Endodermal cell (in vitro differentiated cells): ENCODE results near the gene HYDIN. TPM values are rescaled to one million over a fixed set of nuclear protein-coding genes. Genes with fewer than 3 reads are reported as not detected.
A peak's percentile ranks its signal among the peaks of the same experiment; 100 is the strongest.

Experiments
- DNase-seq: peaks from one replicate; pipeline ENCODE4 v3.0.0-alpha.2; 2017
- H3K27ac ChIP-seq: 2 replicates; pipeline ENCODE4 v1.5.1; 2013; ENCODE audit warnings: mild to moderate bottlenecking, low read depth, low read length, moderate library complexity
- H3K27me3 ChIP-seq: 2 replicates; pipeline ENCODE4 v1.6.1; 2013; ENCODE audit warnings: mild to moderate bottlenecking, low read length, moderate library complexity; ENCODE audit not compliant: insufficient read depth, control insufficient read depth, poor library complexity, severe bottlenecking
- H3K36me3 ChIP-seq: 2 replicates; pipeline ENCODE4 v1.7.0; 2013; ENCODE audit warnings: mild to moderate bottlenecking, low read length, moderate library complexity; ENCODE audit not compliant: control insufficient read depth, insufficient read depth
- H3K4me1 ChIP-seq: one replicate; pipeline ENCODE4 v1.7.0; 2013; ENCODE audit warnings: low read length; ENCODE audit not compliant: control insufficient read depth, insufficient read depth
- H3K4me3 ChIP-seq: 2 replicates; pipeline ENCODE4 v1.5.1; 2013; ENCODE audit warnings: mild to moderate bottlenecking, low read length, moderate library complexity
- H3K9ac ChIP-seq: 2 replicates; pipeline ENCODE4 v1.6.1; 2013; ENCODE audit warnings: mild to moderate bottlenecking, low read length, moderate library complexity; ENCODE audit not compliant: poor library complexity, severe bottlenecking; ENCODE audit errors: extremely low read depth
- H3K9me3 ChIP-seq: 2 replicates; pipeline ENCODE4 v1.6.1; 2013; ENCODE audit warnings: mild to moderate bottlenecking, low read length, moderate library complexity; ENCODE audit not compliant: control insufficient read depth
- H3K27ac Mint-ChIP-seq: 2 replicates; pipeline ENCODE4 v1.8.0; 2020; ENCODE audit warnings: mixed read lengths
- H3K27me3 Mint-ChIP-seq: 2 replicates; pipeline ENCODE4 v1.8.0; 2021; ENCODE audit warnings: mild to moderate bottlenecking, mixed read lengths; ENCODE audit not compliant: insufficient read depth
- H3K36me3 Mint-ChIP-seq: 2 replicates; pipeline ENCODE4 v1.8.0; 2020; ENCODE audit warnings: low read depth, mixed read lengths
- H3K4me1 Mint-ChIP-seq: 2 replicates; pipeline ENCODE4 v1.8.0; 2020; ENCODE audit warnings: mixed read lengths
- H3K4me3 Mint-ChIP-seq: 2 replicates; pipeline ENCODE4 v1.8.0; 2020; ENCODE audit warnings: mild to moderate bottlenecking, moderate library complexity, mixed read lengths
- H3K9me3 Mint-ChIP-seq: 2 replicates; pipeline ENCODE4 v1.8.0; 2020; ENCODE audit warnings: mild to moderate bottlenecking, mixed read lengths
- WGBS, 2 experiments: methylation state at CpG; one replicate each; pipeline versions ENCODE4 v1.1.5 to v1.1.7; 2013; ENCODE audit warnings: missing lambda C conversion rate in 2 of 2, mixed read lengths in 1 of 2; ENCODE audit not compliant: insufficient coverage in 1 of 2, insufficient read length in 1 of 2; 5-methylcytosine and 5-hydroxymethylcytosine counted together
- total RNA-seq, 2 donors: library from RNA; stranded (reverse); fragmentation: NEBNext Ultra II Directional in 1 of 2; extraction: Animal tissue kit (Norgen Biotek cat#: 25700) in 1 of 2; gene quantifications; 2 replicates in 1 of 2; 3 replicates in 1 of 2; pipeline ENCODE4 v1.2.1, GENCODE V29; 2021
- TF ChIP-seq, protein P1 (sequence below): fragments of 200-600 bp; sonication (generic); conservative IDR thresholded peaks from 2 replicates; pipeline ENCODE4 v1.5.0; 2021; ENCODE audit warnings: antibody characterized with exemption, mild to moderate bottlenecking

The HYDIN gene
- total RNA-seq, 2 donors from 2014 or later = 6.4 to 7.7 TPM

DNA sequence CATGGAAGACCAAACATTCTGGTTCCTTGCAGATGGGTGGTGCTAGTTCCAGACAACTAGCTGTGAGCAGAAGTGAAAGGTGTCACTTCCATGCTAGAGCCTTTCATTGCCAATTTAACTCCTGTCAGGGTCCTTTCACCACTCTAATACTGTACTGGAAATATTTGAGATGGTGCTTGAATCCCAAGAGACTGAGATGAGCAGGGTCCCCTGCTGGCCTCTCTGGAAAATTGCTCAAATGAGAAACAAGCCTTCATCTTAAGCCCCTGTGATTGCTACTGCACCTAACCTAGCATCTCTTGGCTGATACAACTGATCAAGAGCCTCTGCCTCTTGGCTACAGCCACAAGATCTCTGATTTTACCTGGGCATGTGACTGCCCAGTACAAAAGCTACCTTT, 422.2 kb downstream of the HYDIN start:
- H3K9me3 Mint-ChIP-seq = peaks cover 6% of the 10 kb centered on the region
- Histone ChIP-seq H3K4me3 (no peak overlapping the region), H3K4me1 (no peaks in the 10 kb centered on the region), H3K36me3 (no peaks in the 10 kb centered on the region), H3K9ac (no peak overlapping the region), H3K27me3 (peaks cover 57% of the 10 kb centered on the region), H3K27ac (no peak overlapping the region), H3K9me3 (no peaks in the 10 kb centered on the region)
- TF ChIP-seq, protein P1, sequence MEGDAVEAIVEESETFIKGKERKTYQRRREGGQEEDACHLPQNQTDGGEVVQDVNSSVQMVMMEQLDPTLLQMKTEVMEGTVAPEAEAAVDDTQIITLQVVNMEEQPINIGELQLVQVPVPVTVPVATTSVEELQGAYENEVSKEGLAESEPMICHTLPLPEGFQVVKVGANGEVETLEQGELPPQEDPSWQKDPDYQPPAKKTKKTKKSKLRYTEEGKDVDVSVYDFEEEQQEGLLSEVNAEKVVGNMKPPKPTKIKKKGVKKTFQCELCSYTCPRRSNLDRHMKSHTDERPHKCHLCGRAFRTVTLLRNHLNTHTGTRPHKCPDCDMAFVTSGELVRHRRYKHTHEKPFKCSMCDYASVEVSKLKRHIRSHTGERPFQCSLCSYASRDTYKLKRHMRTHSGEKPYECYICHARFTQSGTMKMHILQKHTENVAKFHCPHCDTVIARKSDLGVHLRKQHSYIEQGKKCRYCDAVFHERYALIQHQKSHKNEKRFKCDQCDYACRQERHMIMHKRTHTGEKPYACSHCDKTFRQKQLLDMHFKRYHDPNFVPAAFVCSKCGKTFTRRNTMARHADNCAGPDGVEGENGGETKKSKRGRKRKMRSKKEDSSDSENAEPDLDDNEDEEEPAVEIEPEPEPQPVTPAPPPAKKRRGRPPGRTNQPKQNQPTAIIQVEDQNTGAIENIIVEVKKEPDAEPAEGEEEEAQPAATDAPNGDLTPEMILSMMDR = peak; percentile 57
- H3K27ac Mint-ChIP-seq = no peak overlapping the region
- DNase-seq = peak; percentile 37
- no peaks in the 10 kb centered on the region for H3K4me1 Mint-ChIP-seq
- H3K4me3 Mint-ChIP-seq = no peak overlapping the region
- H3K36me3 Mint-ChIP-seq = no peaks in the 10 kb centered on the region
- peaks cover 59% of the 10 kb centered on the region for H3K27me3 Mint-ChIP-seq

DNA sequence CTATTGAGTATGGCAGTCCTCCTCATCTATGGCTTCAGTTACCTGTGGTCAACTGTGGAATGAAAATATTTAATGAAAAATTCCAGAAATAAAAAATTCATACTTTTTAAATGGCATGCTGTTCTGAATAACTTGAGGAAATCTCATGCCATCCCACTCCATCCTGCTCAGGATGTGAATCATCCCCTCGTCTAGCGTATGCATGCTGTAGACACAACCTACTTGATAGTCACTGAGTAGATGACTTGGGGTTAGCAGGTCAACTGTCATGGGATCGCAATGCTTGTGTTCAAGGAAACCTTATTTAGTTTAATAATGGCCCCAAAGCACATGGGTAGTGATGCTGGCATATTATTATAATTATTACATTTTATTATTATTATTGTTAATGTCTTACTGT, 424.7 kb downstream of the HYDIN start:
- Mint-ChIP-seq H3K27me3 (peaks cover 75% of the 10 kb centered on the region), H3K36me3 (no peaks in the 10 kb centered on the region), H3K4me1 (peaks cover 6% of the 10 kb centered on the region), H3K9me3 (peaks cover 6% of the 10 kb centered on the region), H3K4me3 (no peak overlapping the region), H3K27ac (no peak overlapping the region)
- Histone ChIP-seq H3K4me1 (no peaks in the 10 kb centered on the region), H3K9ac (no peak overlapping the region), H3K9me3 (no peaks in the 10 kb centered on the region), H3K27ac (no peak overlapping the region), H3K27me3 (peaks cover 76% of the 10 kb centered on the region), H3K4me3 (no peak overlapping the region), H3K36me3 (no peaks in the 10 kb centered on the region)
- 89 to 100% methylated on average over 1 to 3 of the region's 3 CpGs for WGBS, 2 experiments
- TF ChIP-seq, protein P1 = no peak
- peak; percentile 1 for DNase-seq

DNA sequence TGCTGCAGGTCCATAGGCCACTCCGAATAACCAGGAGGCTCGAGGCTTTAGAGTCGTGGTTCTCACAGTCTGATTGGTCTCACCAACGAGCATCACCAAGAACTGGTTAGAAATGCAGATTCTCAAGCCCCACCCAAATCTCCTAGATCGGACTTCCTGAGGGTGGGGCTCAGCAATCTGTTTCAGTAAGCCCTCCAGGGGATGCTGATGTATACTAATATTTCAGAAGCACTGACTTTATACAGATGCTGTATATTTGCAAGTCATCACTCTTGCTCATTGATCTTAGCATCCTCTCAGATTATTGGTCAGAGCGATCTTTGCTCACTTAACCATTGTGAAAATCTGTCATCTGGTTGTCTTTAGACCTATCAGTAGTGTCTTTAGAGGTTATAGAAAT, 425.1 kb downstream of the HYDIN start:
- no peak for DNase-seq
- Mint-ChIP-seq H3K27ac (no peak overlapping the region), H3K4me3 (no peak overlapping the region), H3K4me1 (peaks cover 7% of the 10 kb centered on the region), H3K27me3 (peaks cover 75% of the 10 kb centered on the region), H3K9me3 (peaks cover 6% of the 10 kb centered on the region), H3K36me3 (no peaks in the 10 kb centered on the region)
- WGBS, 2 experiments = 83 to 87% methylated on average over 5 to 6 of the region's 6 CpGs
- H3K36me3 ChIP-seq = no peaks in the 10 kb centered on the region
- H3K4me1 ChIP-seq = no peaks in the 10 kb centered on the region
- TF ChIP-seq, protein P1 = no peak
- H3K27me3 ChIP-seq = peaks cover 76% of the 10 kb centered on the region
- H3K9me3 ChIP-seq = no peaks in the 10 kb centered on the region
- no peak overlapping the region for H3K4me3 ChIP-seq
- no peak overlapping the region for H3K27ac ChIP-seq
- no peak overlapping the region for H3K9ac ChIP-seq
